ENCODE measurements around the gene ZHX3. TPM values are rescaled to one million over a fixed set of nuclear protein-coding genes. Genes with fewer than 3 reads are reported as not detected.

The ZHX3 gene
- total RNA-seq, 4 donors from 2014 or later = 47.1 to 58.6 (median 50.7) TPM

- Histone ChIP-seq H3K4me3 (no peak overlapping the region), H3K27me3 (no peaks in the 10 kb centered on the region), H3K36me3 (peaks cover 0 to 9% (median 0%) of the 10 kb centered on the region in 3 donors), H3K4me1 (peaks cover 0 to 7% (median 0%) of the 10 kb centered on the region in 4 donors), H3K27ac (no peak overlapping the region), H3K9me3 (no peaks in the 10 kb centered on the region)
- 95 to 96% methylated on average over 2 of the region's 2 CpGs for WGBS, 2 donors
- no peak for DNase-seq (ENCODE audit: low spot score in 2 of 2)
- TF ChIP-seq CTCF (IDR thresholded peaks at IDR 0.05) (no peak), POLR2A (IDR thresholded peaks at IDR 0.05) (no peak), EP300 (IDR thresholded peaks at IDR 0.05) (no peak)
Observed at GRCh38 chr20:41265938-41266337, 51.6 kb downstream of the ZHX3 start.

- Histone ChIP-seq H3K9me3 (no peaks in the 10 kb centered on the region), H3K4me1 (peaks cover 0 to 13% (median 0%) of the 10 kb centered on the region in 4 donors), H3K4me3 (no peak overlapping the region), H3K36me3 (peaks cover 0 to 9% (median 0%) of the 10 kb centered on the region in 3 donors), H3K27ac (no peak overlapping the region), H3K27me3 (no peaks in the 10 kb centered on the region)
- 90 to 93% methylated on average over 2 of the region's 2 CpGs for WGBS, 2 donors
- no peak for DNase-seq (ENCODE audit: low spot score in 2 of 2)
- TF ChIP-seq EP300 (IDR thresholded peaks at IDR 0.05) (no peak), POLR2A (IDR thresholded peaks at IDR 0.05) (no peak), CTCF (IDR thresholded peaks at IDR 0.05) (no peak)
Observed at GRCh38 chr20:41264819-41265218, 52.7 kb downstream of the ZHX3 start.

- 89 to 96% methylated on average over 2 of the region's 2 CpGs for WGBS, 2 donors
- TF ChIP-seq EP300 (IDR thresholded peaks at IDR 0.05) (no peak), CTCF (IDR thresholded peaks at IDR 0.05) (no peak), POLR2A (IDR thresholded peaks at IDR 0.05) (no peak)
- H3K4me3 ChIP-seq = no peak overlapping the region
- no peaks in the 10 kb centered on the region for H3K27me3 ChIP-seq
- DNase-seq (ENCODE audit: low spot score in 2 of 2) = no peak
- peak overlapping the region in 2 of 4 donors; percentile 46 to 77 for H3K27ac ChIP-seq
- no peaks in the 10 kb centered on the region for H3K9me3 ChIP-seq
- H3K36me3 ChIP-seq = no peaks in the 10 kb centered on the region
- H3K4me1 ChIP-seq = peaks cover 0 to 20% (median 0%) of the 10 kb centered on the region in 4 donors
Observed at GRCh38 chr20:41261790-41262717, 55.5 kb downstream of the ZHX3 start.

GRCh38 chr20:41261260-41261659 is 56.3 kb downstream of the ZHX3 start:
- H3K9me3 ChIP-seq = no peaks in the 10 kb centered on the region
- H3K27ac ChIP-seq = peak overlapping the region in 2 of 4 donors; percentile 46 to 77
- TF ChIP-seq EP300 (IDR thresholded peaks at IDR 0.05) = no peak
- no peak for TF ChIP-seq POLR2A (IDR thresholded peaks at IDR 0.05)
- TF ChIP-seq CTCF (IDR thresholded peaks at IDR 0.05) = no peak

GRCh38 chr20:41260734-41261220 is 56.8 kb downstream of the ZHX3 start:
- H3K9me3 ChIP-seq = no peaks in the 10 kb centered on the region
- H3K4me3 ChIP-seq = no peak overlapping the region
- TF ChIP-seq POLR2A (IDR thresholded peaks at IDR 0.05) = no peak
- no peak for TF ChIP-seq EP300 (IDR thresholded peaks at IDR 0.05)
- TF ChIP-seq CTCF (IDR thresholded peaks at IDR 0.05) = no peak
- peaks cover 0 to 22% (median 0%) of the 10 kb centered on the region in 4 donors for H3K4me1 ChIP-seq
- DNase-seq (ENCODE audit: low spot score in 2 of 2) = no peak
- no peaks in the 10 kb centered on the region for H3K27me3 ChIP-seq
- no peaks in the 10 kb centered on the region for H3K36me3 ChIP-seq
- peak overlapping the region in 2 of 4 donors; percentile 46 to 77 for H3K27ac ChIP-seq
- 81 to 88% methylated on average over 1 of the region's 1 CpG for WGBS, 2 donors

More at GRCh38 chr20:41261260-41261659, 56.3 kb downstream of the ZHX3 start:
- Histone ChIP-seq H3K4me3 (no peak overlapping the region), H3K36me3 (no peaks in the 10 kb centered on the region), H3K4me1 (peaks cover 0 to 22% (median 0%) of the 10 kb centered on the region in 4 donors), H3K27me3 (no peaks in the 10 kb centered on the region)
- no peak for DNase-seq (ENCODE audit: low spot score in 2 of 2)
